ENCODE data around the gene FAM171A1.

Gene FAM171A1

GRCh38 chr10:15232279-15232678 is 138.8 kb downstream of the FAM171A1 start:
- H3K4me1 ChIP-seq, result no peaks in the 10 kb centered on the region
- no peak overlapping the region for H3K4me3 ChIP-seq (ENCODE audit: low read depth, low read length)
- H3K79me2 ChIP-seq, result no peaks in the 10 kb centered on the region
- no peak overlapping the region for H3K9ac ChIP-seq
- H3K27me3 ChIP-seq (ENCODE audit: control insufficient read depth, insufficient read depth, low read length), result no peaks in the 10 kb centered on the region
- no peak overlapping the region for H2AFZ ChIP-seq
- H3K27ac ChIP-seq, result no peak overlapping the region
- H3K36me3 ChIP-seq (ENCODE audit: control insufficient read depth, insufficient read depth, low read length), result no peaks in the 10 kb centered on the region
- H3K9me3 ChIP-seq (ENCODE audit: control insufficient read depth, low read length), result no peaks in the 10 kb centered on the region
- no peak overlapping the region for H3K4me2 ChIP-seq (ENCODE audit: low read length)
- TF ChIP-seq CTCF (IDR thresholded peaks at IDR 0.05), result no peak

GRCh38 chr10:15231426-15231825 is 139.7 kb downstream of the FAM171A1 start:
- Histone ChIP-seq H3K4me3 (ENCODE audit: low read depth, low read length) (no peak overlapping the region), H3K4me1 (no peaks in the 10 kb centered on the region), H3K9ac (no peak overlapping the region), H2AFZ (no peak overlapping the region), H3K79me2 (no peaks in the 10 kb centered on the region), H3K4me2 (ENCODE audit: low read length) (no peak overlapping the region), H3K27me3 (ENCODE audit: control insufficient read depth, insufficient read depth, low read length) (no peaks in the 10 kb centered on the region), H3K36me3 (ENCODE audit: control insufficient read depth, insufficient read depth, low read length) (no peaks in the 10 kb centered on the region), H3K9me3 (ENCODE audit: control insufficient read depth, low read length) (no peaks in the 10 kb centered on the region), H3K27ac (no peak overlapping the region)
- TF ChIP-seq CTCF (IDR thresholded peaks at IDR 0.05), result no peak

- no peak overlapping the region for H2AFZ ChIP-seq
- H3K36me3 ChIP-seq (ENCODE audit: control insufficient read depth, insufficient read depth, low read length), result no peaks in the 10 kb centered on the region
- no peaks in the 10 kb centered on the region for H3K27me3 ChIP-seq (ENCODE audit: control insufficient read depth, insufficient read depth, low read length)
- no peak for TF ChIP-seq CTCF (IDR thresholded peaks at IDR 0.05)
- H3K4me1 ChIP-seq, result no peaks in the 10 kb centered on the region
- H3K9me3 ChIP-seq (ENCODE audit: control insufficient read depth, low read length), result no peaks in the 10 kb centered on the region
- H3K4me2 ChIP-seq (ENCODE audit: low read length), result no peak overlapping the region
- H3K27ac ChIP-seq, result no peak overlapping the region
- no peaks in the 10 kb centered on the region for H3K79me2 ChIP-seq
- no peak overlapping the region for H3K4me3 ChIP-seq (ENCODE audit: low read depth, low read length)
- H3K9ac ChIP-seq, result no peak overlapping the region
Measured at GRCh38 chr10:15230257-15230656, 140.8 kb downstream of the FAM171A1 start.

GRCh38 chr10:15229268-15229667 is 141.8 kb downstream of the FAM171A1 start:
- Histone ChIP-seq H3K4me1 (no peaks in the 10 kb centered on the region), H3K9ac (no peak overlapping the region), H3K9me3 (ENCODE audit: control insufficient read depth, low read length) (no peaks in the 10 kb centered on the region), H3K27me3 (ENCODE audit: control insufficient read depth, insufficient read depth, low read length) (no peaks in the 10 kb centered on the region), H3K36me3 (ENCODE audit: control insufficient read depth, insufficient read depth, low read length) (no peaks in the 10 kb centered on the region), H3K27ac (no peak overlapping the region), H2AFZ (no peak overlapping the region), H3K79me2 (no peaks in the 10 kb centered on the region), H3K4me3 (ENCODE audit: low read depth, low read length) (no peak overlapping the region), H3K4me2 (ENCODE audit: low read length) (no peak overlapping the region)
- no peak for TF ChIP-seq CTCF (IDR thresholded peaks at IDR 0.05)

DNA sequence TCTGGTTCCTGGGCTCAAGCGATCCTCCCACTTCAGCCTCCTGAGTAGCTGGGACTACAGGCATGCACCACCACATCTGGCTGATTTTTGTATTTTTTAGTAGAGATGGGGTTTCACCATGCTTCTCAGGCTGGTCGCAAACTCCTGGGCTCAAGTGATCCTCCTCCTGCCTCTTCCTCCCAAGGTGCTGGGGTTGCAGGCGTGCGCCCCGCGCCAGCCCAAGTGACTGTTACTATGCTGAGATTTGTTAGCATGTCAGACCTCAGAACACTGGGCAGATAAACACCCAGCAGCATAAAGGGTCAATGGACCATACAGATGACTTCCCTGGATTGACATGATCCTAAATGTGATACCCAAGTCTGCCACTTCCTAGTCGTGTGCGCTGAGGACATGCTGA is 142.7 kb downstream of the FAM171A1 start:
- no peak overlapping the region for H3K27ac ChIP-seq
- H3K9ac ChIP-seq, result no peak overlapping the region
- no peak overlapping the region for H3K4me2 ChIP-seq (ENCODE audit: low read length)
- no peaks in the 10 kb centered on the region for H3K9me3 ChIP-seq (ENCODE audit: control insufficient read depth, low read length)
- H3K4me1 ChIP-seq, result no peaks in the 10 kb centered on the region
- no peak for TF ChIP-seq CTCF (IDR thresholded peaks at IDR 0.05)
- no peak overlapping the region for H2AFZ ChIP-seq
- no peaks in the 10 kb centered on the region for H3K27me3 ChIP-seq (ENCODE audit: control insufficient read depth, insufficient read depth, low read length)
- no peaks in the 10 kb centered on the region for H3K79me2 ChIP-seq
- H3K4me3 ChIP-seq (ENCODE audit: low read depth, low read length), result no peak overlapping the region
- H3K36me3 ChIP-seq (ENCODE audit: control insufficient read depth, insufficient read depth, low read length), result no peaks in the 10 kb centered on the region

Measured in parathyroid adenoma (tissue), 2 donors.